IMR-90 (cell line): ENCODE measurements around the gene CD80. TPM values are rescaled to one million over a fixed set of nuclear protein-coding genes. Genes with fewer than 3 reads are reported as not detected.

Source experiments
- ATAC-seq: fragments of 200-7000 bp; cut with Tn5 transposase; 2 replicates; pipeline ENCODE4 v1.9.1; 2020; ENCODE audit warnings: low read depth, mild to moderate bottlenecking, moderate library complexity
- Bru-seq: library from RNA; stranded (reverse); fragments of 400-500 nt; gene quantifications from one replicate; lab custom pipeline; 2021; lab: Mats Ljungman, UMichigan
- BruChase-seq, 2 experiments: library from RNA; stranded (reverse); fragments of 400-500 nt; gene quantifications; one replicate each; lab custom pipeline; 2021; lab: Mats Ljungman, UMichigan
- BruUV-seq: library from RNA; stranded (reverse); fragments of 400-500 nt; replicated peaks from 2 replicates; lab custom pipeline; 2021; lab: Mats Ljungman, UMichigan
- CTCF ChIA-PET: fragments of 300-600 bp; formaldehyde crosslinking; extraction: SDS; loops from one replicate; lab custom pipeline; 2021; ENCODE audit warnings: antibody characterized with exemption; lab: Yijun Ruan, JAX
- POLR2A ChIA-PET: fragments of 300-600 bp; sonication (Branson Sonifier 250); formaldehyde crosslinking; loops from one replicate; lab custom pipeline; 2022; ENCODE audit warnings: antibody characterized with exemption; ENCODE audit not compliant: unreplicated experiment; lab: Charles Lee
- DNase-seq: peaks from one replicate; pipeline ENCODE4 v3.0.0; 2013
- H2AFZ ChIP-seq: replicated peaks from 2 replicates; pipeline ENCODE3; 2013; ENCODE audit warnings: low read length, mild to moderate bottlenecking; ENCODE audit not compliant: poor library complexity
- H2AK5ac ChIP-seq: 2 replicates; pipeline ENCODE4 v1.6.1; 2013; ENCODE audit warnings: low read depth, low read length, inconsistent platforms
- H2AK9ac ChIP-seq: replicated peaks from 2 replicates; pipeline ENCODE3; 2013; ENCODE audit warnings: mild to moderate bottlenecking, low read depth, low read length, moderate library complexity; ENCODE audit not compliant: poor library complexity
- H2BK120ac ChIP-seq: 2 replicates; pipeline ENCODE4 v1.6.1; 2013; ENCODE audit warnings: low read depth, low read length, inconsistent platforms
- H2BK15ac ChIP-seq: 3 replicates; pipeline ENCODE4 v1.6.1; 2013; ENCODE audit warnings: low read depth, low read length, inconsistent platforms
- H2BK20ac ChIP-seq: 2 replicates; pipeline ENCODE4 v1.6.1; 2013; ENCODE audit warnings: low read depth, mild to moderate bottlenecking, inconsistent platforms, low read length, moderate library complexity
- H2BK5ac ChIP-seq: 2 replicates; pipeline ENCODE4 v1.6.1; 2013; ENCODE audit warnings: mild to moderate bottlenecking, low read depth, low read length, inconsistent platforms; ENCODE audit not compliant: poor library complexity, severe bottlenecking
- H3K14ac ChIP-seq: replicated peaks from 2 replicates; pipeline ENCODE4 v1.6.1; 2013; ENCODE audit warnings: low read depth, low read length, inconsistent platforms
- H3K18ac ChIP-seq: 2 replicates; pipeline ENCODE4 v1.6.1; 2013; ENCODE audit warnings: low read depth, low read length, control low read depth
- H3K23ac ChIP-seq: 2 replicates; pipeline ENCODE4 v1.6.1; 2013; ENCODE audit warnings: low read depth, low read length, inconsistent platforms
- H3K27ac ChIP-seq: 2 replicates; pipeline ENCODE4 v1.5.1; 2013; ENCODE audit warnings: mild to moderate bottlenecking, control low read depth, low read length; ENCODE audit not compliant: insufficient read depth
- H3K27me3 ChIP-seq: 2 replicates; pipeline ENCODE4 v1.6.1; 2013; ENCODE audit warnings: low read length; ENCODE audit not compliant: control insufficient read depth, insufficient read depth
- H3K36me3 ChIP-seq: 2 replicates; pipeline ENCODE4 v1.6.1; 2013; ENCODE audit warnings: low read length, mixed read lengths; ENCODE audit not compliant: control insufficient read depth, insufficient read depth
- H3K4ac ChIP-seq: 2 replicates; pipeline ENCODE4 v1.6.1; 2013; ENCODE audit warnings: low read depth, low read length, inconsistent platforms
- H3K4me1 ChIP-seq: 2 replicates; pipeline ENCODE4 v1.6.1; 2013; ENCODE audit warnings: low read length, mixed read lengths; ENCODE audit not compliant: control insufficient read depth, insufficient read depth
- H3K4me2 ChIP-seq: 2 replicates; pipeline ENCODE4 v1.6.1; 2013; ENCODE audit warnings: low read depth, mild to moderate bottlenecking, control low read depth, low read length, moderate library complexity
- H3K4me3 ChIP-seq: 2 replicates; pipeline ENCODE4 v1.5.1; 2013; ENCODE audit warnings: low read depth, mild to moderate bottlenecking, control low read depth, low read length, moderate library complexity; ENCODE audit not compliant: insufficient read depth
- H3K56ac ChIP-seq: 2 replicates; pipeline ENCODE4 v1.6.1; 2013; ENCODE audit warnings: low read length, inconsistent platforms; ENCODE audit not compliant: insufficient read depth; ENCODE audit errors: extremely low read depth
- H3K79me1 ChIP-seq, 2 experiments: 2 replicates each; pipeline ENCODE4 v1.6.1; 2013; ENCODE audit warnings: low read length in 2 of 2, inconsistent platforms in 1 of 2, low read depth in 1 of 2
- H3K9ac ChIP-seq: 2 replicates; pipeline ENCODE4 v1.6.1; 2013; ENCODE audit warnings: low read depth, low read length, control low read depth
- H3K9me1 ChIP-seq: 2 replicates; pipeline ENCODE4 v1.6.1; 2013; ENCODE audit warnings: low read length, inconsistent platforms; ENCODE audit not compliant: insufficient read depth
- H3K9me3 ChIP-seq: 2 replicates; pipeline ENCODE4 v1.6.1; 2013; ENCODE audit warnings: low read length; ENCODE audit not compliant: control insufficient read depth, insufficient read depth
- H4K20me1 ChIP-seq: 2 replicates; pipeline ENCODE4 v1.6.1; 2013; ENCODE audit warnings: low read length, inconsistent platforms; ENCODE audit not compliant: insufficient read depth
- H4K5ac ChIP-seq: 2 replicates; pipeline ENCODE4 v1.6.1; 2013; ENCODE audit warnings: mild to moderate bottlenecking, low read depth, low read length, control low read depth
- H4K8ac ChIP-seq, 2 experiments: 2 replicates each; pipeline ENCODE4 v1.6.1; 2013; ENCODE audit warnings: low read depth in 2 of 2, low read length in 2 of 2, control low read depth in 1 of 2, inconsistent platforms in 1 of 2
- H4K91ac ChIP-seq: 2 replicates; pipeline ENCODE4 v1.6.1; 2013; ENCODE audit warnings: low read depth, low read length, inconsistent platforms; ENCODE audit not compliant: insufficient read depth
- BHLHE40 ChIP-seq: fragments of 150-350 bp; IDR thresholded peaks from 2 replicates; pipeline ENCODE4 v1.6.1; 2016; ENCODE audit warnings: mild to moderate bottlenecking, low read depth, low read length
- CTCF ChIP-seq: conservative IDR thresholded peaks from 2 replicates; pipeline ENCODE4 v1.5.1; 2012; ENCODE audit warnings: mild to moderate bottlenecking, low read depth, low read length, improper control_type of control experiment
- ELK1 ChIP-seq: fragments of 150-350 bp; IDR thresholded peaks from 2 replicates; pipeline ENCODE4 v1.6.1; 2016; ENCODE audit warnings: low read depth, mild to moderate bottlenecking, low read length, moderate library complexity, borderline replicate concordance
- MAZ ChIP-seq: IDR thresholded peaks from 2 replicates; pipeline ENCODE4 v1.6.1; 2012; ENCODE audit warnings: low read depth, mild to moderate bottlenecking, low read length, improper control_type of control experiment, moderate library complexity, borderline replicate concordance
- RAD21 ChIP-seq: IDR thresholded peaks from 2 replicates; pipeline ENCODE4 v1.6.1; 2012; ENCODE audit warnings: low read length, improper control_type of control experiment
- USF2 ChIP-seq: fragments of 150-350 bp; IDR thresholded peaks from 2 replicates; pipeline ENCODE4 v1.6.1; 2017; ENCODE audit warnings: mild to moderate bottlenecking, antibody characterized with exemption, low read length, low read depth
- WGBS, 2 experiments: methylation state at CpG; one replicate each; pipeline versions ENCODE4 v1.1.5 to v1.1.7; 2013; ENCODE audit warnings: missing lambda C conversion rate in 2 of 2; ENCODE audit not compliant: insufficient read length in 1 of 2; ENCODE audit errors: extremely low coverage in 2 of 2; 5-methylcytosine and 5-hydroxymethylcytosine counted together
- dilution Hi-C: fragments of 300-500 bp; cut with HindIII; formaldehyde crosslinking; loops from one replicate; pipeline ENCODE4 v1.14.3; 2018; ENCODE audit warnings: low sequenced_read_pairs; ENCODE audit not compliant: unreplicated experiment
- in situ Hi-C: fragments of 300-500 bp; cut with MboI; formaldehyde crosslinking; loops from 3 replicates; pipeline ENCODE4 v1.14.3; 2019; ENCODE audit warnings: low sequenced_read_pairs, inconsistent platforms, mixed read lengths
- intact Hi-C: fragments of 100-400 bp; cut with micrococcal nuclease; formaldehyde crosslinking; loops from 2 replicates; pipeline ENCODE4 v1.10.0; 2022
- long read RNA-seq: library from polyadenylated mRNA; unstranded; transcript quantifications from one replicate; pipeline ENCODE4 v2.0.0, GENCODE V29; 2021; ENCODE audit not compliant: unreplicated experiment
- polyA plus RNA-seq, 3 experiments: library from polyadenylated mRNA; depleted of rRNA; stranded (reverse); fragments of >200 nt; gene quantifications; 2 replicates each; pipeline ENCODE4 v1.2.3, GENCODE V29; 2012; ENCODE audit warnings: low replicate concordance in 1 of 3
- total RNA-seq: library from RNA; depleted of rRNA; stranded (reverse); fragments of >200 nt; gene quantifications from 2 replicates; pipeline ENCODE4 v1.2.3, GENCODE V29; 2012; rRNA removed

Gene CD80
- total RNA-seq (not detected in 2 replicates), polyA plus RNA-seq (2012; rRNA removed) (not detected in 2 replicates), Bru-seq, nascent RNA (not detected), BruChase-seq, experiment 1, labeled RNA remaining after a 6-hour chase (percentile 3 among the genes with signal in this experiment), BruChase-seq, experiment 2, labeled RNA remaining after a 2-hour chase (not detected)
- not detected in 2 replicates for polyA plus RNA-seq (2012; cell fraction: cytosol; rRNA removed)
- not detected in 2 replicates for polyA plus RNA-seq (2012; cell fraction: nucleus; rRNA removed; ENCODE audit: low replicate concordance)
- long read RNA-seq = 0 reads

- no peaks in the 10 kb centered on the region for H4K20me1 ChIP-seq
- H2AFZ ChIP-seq = peak within 1 kb of the TSS; percentile 72
Observed at GRCh38 chr3:119559441-119559963, at the start of gene CD80. CD80 (minus strand) TSS chr3:119559614; CDS start chr3:119557728, 1,886 bp downstream.

More at GRCh38 chr3:119559441-119559963, at the start of gene CD80:
- H2BK15ac ChIP-seq = no peak within 1 kb of the TSS
- H3K23ac ChIP-seq = no peak within 1 kb of the TSS
- H3K18ac ChIP-seq = no peak within 1 kb of the TSS
- DNase-seq (peak; percentile 38), ATAC-seq (peak; percentile 85)
- H3K4me1 ChIP-seq = no peaks in the 10 kb centered on the region
- no peak within 1 kb of the TSS for H2AK5ac ChIP-seq
- H3K79me1 ChIP-seq = no peaks in the 10 kb centered on the region
- no peaks in the 10 kb centered on the region for H3K36me3 ChIP-seq
- BruUV-seq = no TSS peak
- no peak within 1 kb of the TSS for H3K4me3 ChIP-seq
- no peaks in the 10 kb centered on the region for H3K9me1 ChIP-seq
- no peak within 1 kb of the TSS for H3K14ac ChIP-seq
- peaks cover 25% of the 10 kb centered on the region for H3K27me3 ChIP-seq
- no peak within 1 kb of the TSS for H2BK5ac ChIP-seq
- H3K27ac ChIP-seq = no peak within 1 kb of the TSS
- H3K56ac ChIP-seq = no peak within 1 kb of the TSS
- TF ChIP-seq MAZ (no peak), BHLHE40 (no peak), ELK1 (no peak), USF2 (no peak), RAD21 (peak; percentile 21; the same call in 1 of the 2 replicates), CTCF (0 out of 2 replicates have a peak, but pooled peaks have one; percentile 27)
- CTCF ChIA-PET = no interaction called here
- no peak within 1 kb of the TSS for H3K9ac ChIP-seq
- H4K91ac ChIP-seq = no peak within 1 kb of the TSS
- no peak within 1 kb of the TSS for H2BK120ac ChIP-seq
- H3K9me3 ChIP-seq = no peaks in the 10 kb centered on the region
- in situ Hi-C loops = no loop called here
- H2AK9ac ChIP-seq = no peak within 1 kb of the TSS
- POLR2A ChIA-PET = interaction anchor here (0.6 kb wide), 1 partner anchor 61 kb away, joined by 5 read pairs; the partner anchor contains the start of gene TIMMDC1
- no CpG with 5 or more reads among the region's 7 CpGs for WGBS, 2 experiments
- H3K4ac ChIP-seq = no peak within 1 kb of the TSS
- no peak within 1 kb of the TSS for H2BK20ac ChIP-seq
- dilution Hi-C loops = no loop called here
- no peak within 1 kb of the TSS for H4K5ac ChIP-seq
- H4K8ac ChIP-seq = no peak within 1 kb of the TSS
- no peak within 1 kb of the TSS for H3K4me2 ChIP-seq
- intact Hi-C loops = no loop called here
